Choroid plexus epithelial cell (primary cell): Measurements from ENCODE around the gene CFAP45.

Source experiments
- DNase-seq: peaks from one replicate; pipeline ENCODE4 v3.0.0-alpha.2; 2010; ENCODE audit warnings: low read depth
- H3K4me3 ChIP-seq: 2 replicates; pipeline ENCODE4 v1.5.1; 2011; ENCODE audit warnings: low read depth, mild to moderate bottlenecking, control low read depth, low read length, moderate library complexity
- CTCF ChIP-seq: conservative IDR thresholded peaks from 2 replicates; pipeline ENCODE4 v1.5.1; 2011; ENCODE audit warnings: low read depth, mild to moderate bottlenecking, control low read depth, inconsistent platforms, low read length, moderate library complexity

The CFAP45 gene

DNA sequence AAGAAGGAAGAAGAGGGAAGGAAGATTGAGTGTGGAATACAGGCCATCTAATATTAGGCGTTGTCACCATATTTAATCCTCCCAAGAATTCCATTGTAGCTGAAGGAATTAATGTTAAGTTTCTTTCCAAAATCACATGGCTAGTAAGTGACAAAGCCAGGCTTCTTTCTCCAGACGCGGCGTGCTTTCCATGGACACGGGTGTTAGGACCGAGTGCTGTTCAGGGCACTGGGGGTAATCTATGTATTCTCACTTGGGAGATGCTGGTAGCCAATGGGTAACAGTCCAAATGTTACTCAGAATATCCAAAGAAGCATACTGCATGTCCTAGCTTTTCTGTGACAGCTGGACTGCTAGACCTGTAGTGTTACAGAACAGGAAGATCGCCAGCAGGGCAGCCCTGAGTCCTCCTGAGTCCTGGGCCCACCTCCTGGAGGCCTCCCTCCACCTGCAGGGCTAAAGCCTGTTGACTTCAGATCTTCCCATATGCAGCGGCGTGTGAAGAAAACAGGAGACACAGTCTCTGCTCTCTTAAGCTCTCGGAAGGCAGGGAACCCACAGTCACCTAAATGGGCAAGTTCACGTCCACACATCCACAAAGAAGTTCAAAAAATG, 40.1 kb upstream of the CFAP45 start:
- TF ChIP-seq CTCF, result no peak
- no peak overlapping the region for H3K4me3 ChIP-seq
- DNase-seq, result no peak

GRCh38 chr1:159939678-159940002, 39.7 kb upstream of the CFAP45 start:
- no peak for TF ChIP-seq CTCF
- DNase-seq, result no peak
- H3K4me3 ChIP-seq, result no peak overlapping the region

GRCh38 chr1:159938905-159939677, 39.1 kb upstream of the CFAP45 start:
- no peak overlapping the region for H3K4me3 ChIP-seq
- no peak for TF ChIP-seq CTCF

DNA sequence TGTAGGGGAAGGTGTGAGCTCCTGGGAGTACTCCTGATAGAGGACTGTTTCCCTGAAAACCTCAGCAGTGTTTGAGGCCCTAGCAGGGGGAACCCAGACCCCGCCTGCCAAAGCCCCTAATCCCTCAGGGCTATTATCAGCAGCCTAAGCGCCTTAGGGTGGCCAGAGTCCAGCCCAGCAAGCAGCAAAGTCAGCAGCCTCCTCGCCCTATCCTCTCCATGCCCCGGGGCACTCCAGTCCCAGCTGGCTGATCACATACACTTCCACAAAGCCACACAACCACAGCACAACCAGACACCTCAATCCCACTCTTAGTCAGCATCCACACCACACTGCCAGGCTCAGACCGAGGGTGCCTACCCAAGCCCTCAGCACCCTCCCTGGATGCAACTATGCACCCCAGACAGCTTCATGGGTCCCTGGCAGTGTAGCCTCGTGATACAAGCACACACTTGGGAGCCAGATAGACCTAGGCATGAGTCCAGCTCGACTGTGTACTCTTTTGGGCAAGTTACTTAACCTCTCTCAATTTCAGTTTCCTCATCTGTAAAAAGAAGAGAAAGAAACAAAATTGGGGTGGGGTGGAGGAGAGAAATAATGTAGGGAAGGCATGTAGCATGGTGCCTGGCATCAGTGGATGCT, 38.4 kb upstream of the CFAP45 start:
- H3K4me3 ChIP-seq, result no peak overlapping the region
- no peak for TF ChIP-seq CTCF
- DNase-seq, result no peak

More at GRCh38 chr1:159938905-159939677, 39.1 kb upstream of the CFAP45 start:
- DNase-seq, result no peak

- TF ChIP-seq CTCF, result no peak
- DNase-seq, result no peak
- H3K4me3 ChIP-seq, result no peak overlapping the region
These were observed 37.2 kb upstream of the CFAP45 start for GRCh38 chr1:159937054-159937750.

DNA sequence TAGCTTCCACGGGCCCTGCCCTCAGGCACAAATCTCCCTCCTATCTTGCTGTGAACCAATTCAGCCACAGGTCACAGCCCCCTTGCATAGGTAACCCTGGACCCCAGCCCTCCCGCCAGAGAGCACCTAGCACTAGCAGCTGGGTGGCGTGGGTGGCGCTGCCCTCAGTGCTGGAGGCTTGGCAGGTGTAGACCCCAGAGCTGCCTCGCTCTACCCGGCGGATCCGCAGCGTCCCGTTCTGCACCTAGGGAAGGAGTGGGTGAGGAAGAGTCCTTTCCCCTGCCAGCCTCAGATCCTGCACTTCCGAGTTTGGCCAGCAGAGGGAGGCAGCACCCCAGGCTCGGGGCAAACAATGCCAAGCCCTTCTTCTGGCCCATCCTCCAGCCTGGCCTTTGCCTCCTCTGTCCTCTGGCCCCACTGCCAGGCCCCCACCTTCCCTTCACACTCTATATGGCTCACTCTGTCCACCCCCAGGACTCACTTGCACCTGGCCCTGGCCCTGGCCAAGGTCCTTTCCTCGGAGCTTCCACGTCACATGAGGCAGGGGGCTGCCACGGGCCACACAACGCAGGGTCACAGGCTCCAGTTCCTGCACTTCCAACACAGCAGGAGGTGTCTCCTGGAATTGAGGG, 36.4 kb upstream of the CFAP45 start:
- peak; percentile 98 for TF ChIP-seq CTCF
- no peak overlapping the region for H3K4me3 ChIP-seq
- DNase-seq, result peak; percentile 35
